Spleen (tissue), 7 donors: ENCODE measurements around the gene KIF6.

Experiments
- POLR2A ChIP-seq, 3 donors: fragments of 450-650 bp; IDR thresholded peaks; one replicate each; pipeline ENCODE4 v1.5.1; 2017; ENCODE audit warnings: antibody characterized with exemption in 3 of 3, mild to moderate bottlenecking in 1 of 3
- TF ChIP-seq, protein P1 (sequence below), 11 experiments: fragments of 200-600 bp in 7 of 11; fragments of 450-650 bp in 4 of 11; sonication (generic) in 4 of 11; IDR thresholded peaks in 8 of 11; conservative IDR thresholded peaks in 3 of 11; 1 replicate in 7 of 11; 2 replicates in 4 of 11; pipeline versions ENCODE4 v1.4.0 to v1.8.0; 2016 to 2021; ENCODE audit warnings: antibody characterized with exemption in 11 of 11, inconsistent platforms in 4 of 11, mild to moderate bottlenecking in 1 of 11
- donor health status: DM: no; HTN: no; CAD: no; lungs with moderate emphysema.
- donor health status: DM: no; HTN: no; CAD: no.
- donor health status: DM: no; HTN: no; CAD: no.

DNA sequence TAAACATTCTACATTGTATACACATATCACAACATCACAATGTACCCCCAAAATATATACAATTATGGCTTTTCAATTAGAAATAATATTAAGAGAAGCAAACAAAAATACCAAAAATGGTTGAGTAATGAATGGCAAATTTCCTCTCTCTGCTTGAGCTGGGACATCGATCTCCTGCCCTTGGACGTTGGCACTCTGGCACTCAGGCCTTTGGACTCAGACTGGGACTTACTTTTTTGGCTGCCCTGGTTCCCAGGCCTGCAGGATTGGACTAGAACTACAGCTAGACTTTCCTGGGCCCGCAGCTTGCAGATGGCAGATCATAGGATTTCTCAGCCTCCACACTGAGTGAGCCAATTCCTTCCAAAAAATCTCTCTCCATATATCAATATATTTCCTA is 349.8 kb downstream of the KIF6 start:
- TF ChIP-seq, protein P1, sequence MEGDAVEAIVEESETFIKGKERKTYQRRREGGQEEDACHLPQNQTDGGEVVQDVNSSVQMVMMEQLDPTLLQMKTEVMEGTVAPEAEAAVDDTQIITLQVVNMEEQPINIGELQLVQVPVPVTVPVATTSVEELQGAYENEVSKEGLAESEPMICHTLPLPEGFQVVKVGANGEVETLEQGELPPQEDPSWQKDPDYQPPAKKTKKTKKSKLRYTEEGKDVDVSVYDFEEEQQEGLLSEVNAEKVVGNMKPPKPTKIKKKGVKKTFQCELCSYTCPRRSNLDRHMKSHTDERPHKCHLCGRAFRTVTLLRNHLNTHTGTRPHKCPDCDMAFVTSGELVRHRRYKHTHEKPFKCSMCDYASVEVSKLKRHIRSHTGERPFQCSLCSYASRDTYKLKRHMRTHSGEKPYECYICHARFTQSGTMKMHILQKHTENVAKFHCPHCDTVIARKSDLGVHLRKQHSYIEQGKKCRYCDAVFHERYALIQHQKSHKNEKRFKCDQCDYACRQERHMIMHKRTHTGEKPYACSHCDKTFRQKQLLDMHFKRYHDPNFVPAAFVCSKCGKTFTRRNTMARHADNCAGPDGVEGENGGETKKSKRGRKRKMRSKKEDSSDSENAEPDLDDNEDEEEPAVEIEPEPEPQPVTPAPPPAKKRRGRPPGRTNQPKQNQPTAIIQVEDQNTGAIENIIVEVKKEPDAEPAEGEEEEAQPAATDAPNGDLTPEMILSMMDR (IDR thresholded peaks at IDR 0.05 in 8 of 11, conservative IDR thresholded peaks at IDR 0.05 in 3 of 11), result no peak
- no peak for TF ChIP-seq POLR2A (IDR thresholded peaks at IDR 0.05)
